Caco-2 (cell line): ENCODE results near the gene ZNF331. TPM values are rescaled to one million over a fixed set of nuclear protein-coding genes. Genes with fewer than 3 reads are reported as not detected.

Source experiments
- BruUV-seq: library from RNA; stranded (reverse); fragments of 400-500 nt; replicated peaks from 2 replicates; lab custom pipeline; 2021; lab: Mats Ljungman, UMichigan
- CTCF ChIA-PET: fragments of 300-600 bp; sonication (Branson Sonifier 250); formaldehyde crosslinking; loops from one replicate; lab custom pipeline; 2022; ENCODE audit warnings: antibody characterized with exemption; lab: Charles Lee
- POLR2A ChIA-PET: fragments of 300-600 bp; sonication (Branson Sonifier 250); formaldehyde crosslinking; loops from one replicate; lab custom pipeline; 2022; ENCODE audit warnings: antibody characterized with exemption; lab: Charles Lee
- DNase-seq, 2 experiments: peaks; one replicate each; pipeline versions ENCODE4 v3.0.0 to v3.0.0-alpha.2; 2020 to 2022
- H3K27me3 ChIP-seq: replicated peaks from 2 replicates; pipeline ENCODE4 v1.6.0; 2011; ENCODE audit warnings: low read length; ENCODE audit not compliant: control insufficient read depth, insufficient read depth
- H3K36me3 ChIP-seq: 2 replicates; pipeline ENCODE4 v1.5.1; 2011; ENCODE audit warnings: low read length; ENCODE audit not compliant: control insufficient read depth, insufficient read depth
- H3K4me1 ChIP-seq: fragments of 250-450 bp; sonication (Bioruptor Pico); 2 replicates; pipeline ENCODE4 v1.5.1; 2020; ENCODE audit warnings: mild to moderate bottlenecking
- H3K4me3 ChIP-seq: 2 replicates; pipeline ENCODE4 v1.5.1; 2011; ENCODE audit warnings: low read depth, mild to moderate bottlenecking, control low read depth, low read length
- H3K9me3 ChIP-seq: fragments of 250-450 bp; sonication (Bioruptor Pico); 2 replicates; pipeline ENCODE4 v1.5.1; 2020; ENCODE audit warnings: mild to moderate bottlenecking, moderate library complexity
- H3K27ac Mint-ChIP-seq: one replicate; pipeline ENCODE4 v1.8.0; 2022; ENCODE audit warnings: mixed read lengths; ENCODE audit not compliant: unreplicated experiment
- H3K27me3 Mint-ChIP-seq: one replicate; pipeline ENCODE4 v1.8.0; 2022; ENCODE audit warnings: mixed read lengths; ENCODE audit not compliant: insufficient read depth, unreplicated experiment
- H3K36me3 Mint-ChIP-seq: one replicate; pipeline ENCODE4 v1.8.0; 2022; ENCODE audit warnings: mild to moderate bottlenecking, mixed read lengths; ENCODE audit not compliant: insufficient read depth, unreplicated experiment
- H3K4me1 Mint-ChIP-seq: one replicate; pipeline ENCODE4 v1.8.0; 2022; ENCODE audit warnings: low read depth, mixed read lengths; ENCODE audit not compliant: unreplicated experiment
- H3K4me3 Mint-ChIP-seq: one replicate; pipeline ENCODE4 v1.8.0; 2022; ENCODE audit warnings: mild to moderate bottlenecking, moderate library complexity, mixed read lengths; ENCODE audit not compliant: unreplicated experiment
- H3K9me3 Mint-ChIP-seq: one replicate; pipeline ENCODE4 v1.8.0; 2022; ENCODE audit warnings: mixed read lengths; ENCODE audit not compliant: unreplicated experiment
- intact Hi-C: fragments of 100-400 bp; cut with micrococcal nuclease; formaldehyde crosslinking; loops from one replicate; pipeline ENCODE4 v1.10.0; 2022; ENCODE audit not compliant: unreplicated experiment
- total RNA-seq: library from RNA; stranded (reverse); gene quantifications from 2 replicates; pipeline ENCODE4 v1.2.3, GENCODE V29; 2022
- TF ChIP-seq, protein P1 (sequence below), 2 experiments: fragments of 200-600 bp in 1 of 2; IDR thresholded peaks; 1 replicate in 1 of 2; 2 replicates in 1 of 2; pipeline versions ENCODE4 v1.5.1 to v1.8.0; 2011 to 2022; ENCODE audit warnings: antibody characterized with exemption in 1 of 2, control low read depth in 1 of 2, inconsistent platforms in 1 of 2, low read depth in 1 of 2, low read length in 1 of 2, mild to moderate bottlenecking in 1 of 2, moderate library complexity in 1 of 2; ENCODE audit not compliant: insufficient read depth in 1 of 2, severe bottlenecking in 1 of 2, unreplicated experiment in 1 of 2

The ZNF331 gene
- total RNA-seq, 1 experiment from 2014 or later = 42.2 TPM

DNA sequence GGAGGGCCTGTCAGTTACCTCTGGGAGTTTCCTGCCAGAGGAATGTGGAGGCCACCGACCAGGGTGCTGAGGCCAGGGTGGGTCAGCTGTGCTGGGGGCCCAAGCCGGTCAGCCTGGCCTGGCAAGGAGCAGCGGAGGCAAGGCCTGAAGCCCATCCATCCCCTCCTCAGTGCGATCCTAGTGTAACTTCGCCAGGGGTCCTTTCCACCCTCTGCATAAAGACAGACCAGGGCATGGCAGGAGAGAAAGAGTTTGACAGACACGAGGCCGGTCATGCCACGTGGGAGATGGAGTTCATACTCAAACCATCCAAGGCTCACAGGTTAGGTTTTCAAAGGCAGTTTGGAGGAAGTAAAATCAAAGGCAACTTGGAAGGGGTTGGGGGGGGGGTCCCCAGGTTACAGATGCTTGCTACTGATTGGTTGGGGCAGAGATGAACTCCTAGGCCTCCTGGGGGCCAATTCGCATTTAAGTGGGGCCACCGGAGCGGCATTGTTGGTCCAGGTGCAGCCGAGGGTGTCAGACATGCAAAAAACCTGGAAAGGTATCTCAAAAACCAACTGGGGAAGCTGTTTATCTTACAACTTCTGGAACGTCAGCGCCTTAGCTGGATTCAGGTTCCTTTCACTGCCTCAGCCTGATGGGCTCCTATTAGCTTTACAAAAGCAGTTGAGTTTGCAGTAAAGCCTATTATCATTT lies 57.0 kb downstream of the ZNF331 start:
- Histone ChIP-seq H3K27me3 (no peaks in the 10 kb centered on the region), H3K4me3 (no peak overlapping the region), H3K36me3 (no peaks in the 10 kb centered on the region), H3K4me1 (peaks cover 23% of the 10 kb centered on the region), H3K9me3 (peaks cover 24% of the 10 kb centered on the region)
- CTCF ChIA-PET = no interaction called here
- no TSS peak for BruUV-seq
- Mint-ChIP-seq H3K9me3 (no peaks in the 10 kb centered on the region), H3K4me1 (peaks cover 11% of the 10 kb centered on the region), H3K4me3 (no peak overlapping the region), H3K27me3 (no peaks in the 10 kb centered on the region), H3K27ac (peak overlapping the region; percentile 76), H3K36me3 (peaks cover 9% of the 10 kb centered on the region)
- no peak for DNase-seq
- TF ChIP-seq, protein P1, sequence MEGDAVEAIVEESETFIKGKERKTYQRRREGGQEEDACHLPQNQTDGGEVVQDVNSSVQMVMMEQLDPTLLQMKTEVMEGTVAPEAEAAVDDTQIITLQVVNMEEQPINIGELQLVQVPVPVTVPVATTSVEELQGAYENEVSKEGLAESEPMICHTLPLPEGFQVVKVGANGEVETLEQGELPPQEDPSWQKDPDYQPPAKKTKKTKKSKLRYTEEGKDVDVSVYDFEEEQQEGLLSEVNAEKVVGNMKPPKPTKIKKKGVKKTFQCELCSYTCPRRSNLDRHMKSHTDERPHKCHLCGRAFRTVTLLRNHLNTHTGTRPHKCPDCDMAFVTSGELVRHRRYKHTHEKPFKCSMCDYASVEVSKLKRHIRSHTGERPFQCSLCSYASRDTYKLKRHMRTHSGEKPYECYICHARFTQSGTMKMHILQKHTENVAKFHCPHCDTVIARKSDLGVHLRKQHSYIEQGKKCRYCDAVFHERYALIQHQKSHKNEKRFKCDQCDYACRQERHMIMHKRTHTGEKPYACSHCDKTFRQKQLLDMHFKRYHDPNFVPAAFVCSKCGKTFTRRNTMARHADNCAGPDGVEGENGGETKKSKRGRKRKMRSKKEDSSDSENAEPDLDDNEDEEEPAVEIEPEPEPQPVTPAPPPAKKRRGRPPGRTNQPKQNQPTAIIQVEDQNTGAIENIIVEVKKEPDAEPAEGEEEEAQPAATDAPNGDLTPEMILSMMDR (IDR thresholded peaks at IDR 0.05; ENCODE audit: insufficient read depth in 1 of 2, low read depth in 1 of 2, low read length in 1 of 2, severe bottlenecking in 1 of 2, unreplicated experiment in 1 of 2) = no peak
- intact Hi-C loops = no loop called here
- POLR2A ChIA-PET = no interaction called here

GRCh38 chr19:53595510-53595867 lies 57.5 kb downstream of the ZNF331 start:
- Histone ChIP-seq H3K27me3 (no peaks in the 10 kb centered on the region), H3K4me1 (peaks cover 23% of the 10 kb centered on the region), H3K4me3 (no peak overlapping the region), H3K36me3 (no peaks in the 10 kb centered on the region), H3K9me3 (peaks cover 27% of the 10 kb centered on the region)
- Mint-ChIP-seq H3K4me1 (peaks cover 11% of the 10 kb centered on the region), H3K27ac (peak overlapping the region; percentile 76), H3K9me3 (no peaks in the 10 kb centered on the region), H3K27me3 (no peaks in the 10 kb centered on the region), H3K4me3 (no peak overlapping the region), H3K36me3 (peaks cover 9% of the 10 kb centered on the region)
- DNase-seq = no peak
- CTCF ChIA-PET = no interaction called here
- POLR2A ChIA-PET = no interaction called here
- intact Hi-C loops = no loop called here
- BruUV-seq = no TSS peak
- TF ChIP-seq, protein P1 (IDR thresholded peaks at IDR 0.05; ENCODE audit: insufficient read depth in 1 of 2, low read depth in 1 of 2, low read length in 1 of 2, severe bottlenecking in 1 of 2, unreplicated experiment in 1 of 2) = no peak

DNA sequence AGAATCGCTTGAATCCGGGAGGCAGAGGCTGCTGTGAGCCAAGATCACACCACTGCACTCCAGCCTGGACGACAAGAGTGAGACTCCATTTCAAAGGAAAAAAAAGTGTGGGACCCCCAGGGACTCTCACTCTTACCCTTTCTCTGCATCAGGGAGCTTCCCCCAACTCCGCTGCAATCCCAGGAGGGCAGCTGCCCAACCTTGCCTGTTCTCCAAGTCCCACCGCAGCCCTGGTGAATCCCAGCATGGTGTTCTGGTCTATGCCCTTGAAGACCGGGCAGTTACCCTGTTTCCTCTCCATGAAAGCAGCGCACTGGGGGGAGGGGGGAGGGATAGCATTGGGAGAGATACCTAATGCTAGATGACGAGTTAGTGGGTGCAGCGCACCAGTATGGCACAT lies 58.1 kb downstream of the ZNF331 start:
- TF ChIP-seq, protein P1 (IDR thresholded peaks at IDR 0.05; ENCODE audit: insufficient read depth in 1 of 2, low read depth in 1 of 2, low read length in 1 of 2, severe bottlenecking in 1 of 2, unreplicated experiment in 1 of 2) = no peak
- DNase-seq = no peak
- H3K4me3 ChIP-seq = no peak overlapping the region
- H3K4me3 Mint-ChIP-seq = no peak overlapping the region
- H3K27me3 ChIP-seq = no peaks in the 10 kb centered on the region
- ChIA-PET POLR2A (no interaction called here), CTCF (no interaction called here)
- intact Hi-C loops = no loop called here
- H3K9me3 Mint-ChIP-seq = no peaks in the 10 kb centered on the region
- peaks cover 27% of the 10 kb centered on the region for H3K9me3 ChIP-seq
- peaks cover 9% of the 10 kb centered on the region for H3K36me3 Mint-ChIP-seq
- peak overlapping the region; percentile 76 for H3K27ac Mint-ChIP-seq
- BruUV-seq = no TSS peak
- no peaks in the 10 kb centered on the region for H3K27me3 Mint-ChIP-seq
- no peaks in the 10 kb centered on the region for H3K36me3 ChIP-seq
- H3K4me1 ChIP-seq = peaks cover 23% of the 10 kb centered on the region
- H3K4me1 Mint-ChIP-seq = peaks cover 11% of the 10 kb centered on the region
